ENCODE data around the gene CNTLN.
"Not testable (repeated sequence)": the region's sequence is repeated elsewhere in the genome, so short reads cannot be mapped to it uniquely, and the experiment has no call there.

The CNTLN gene

GRCh38 chr9:17361378-17361777 lies 226.5 kb downstream of the CNTLN start:
- Histone ChIP-seq H3K36me3 (ENCODE audit: insufficient read depth, low read length) (no peaks in the 10 kb centered on the region), H3K4me1 (ENCODE audit: insufficient read depth, low read length) (no peaks in the 10 kb centered on the region), H3K4me3 (ENCODE audit: low read length) (no peak overlapping the region), H2AFZ (ENCODE audit: low read depth, low read length) (no peak overlapping the region), H3K9me3 (ENCODE audit: low read length) (no peaks in the 10 kb centered on the region), H3K27me3 (ENCODE audit: insufficient read depth, low read length) (no peaks in the 10 kb centered on the region)

- no peaks in the 10 kb centered on the region for H3K4me1 ChIP-seq (ENCODE audit: insufficient read depth, low read length)
- H3K27me3 ChIP-seq (ENCODE audit: insufficient read depth, low read length) = no peaks in the 10 kb centered on the region
- H3K4me3 ChIP-seq (ENCODE audit: low read length) = no peak overlapping the region
- no peak overlapping the region for H2AFZ ChIP-seq (ENCODE audit: low read depth, low read length)
- peaks cover 4% of the 10 kb centered on the region for H3K36me3 ChIP-seq (ENCODE audit: insufficient read depth, low read length)
- peaks cover 6% of the 10 kb centered on the region for H3K9me3 ChIP-seq (ENCODE audit: low read length)
These were observed 232.2 kb downstream of the CNTLN start for GRCh38 chr9:17367035-17367434.

GRCh38 chr9:17380126-17380861 lies 245.5 kb downstream of the CNTLN start:
- no peaks in the 10 kb centered on the region for H3K9me3 ChIP-seq (ENCODE audit: low read length)
- no peaks in the 10 kb centered on the region for H3K36me3 ChIP-seq (ENCODE audit: insufficient read depth, low read length)
- H2AFZ ChIP-seq (ENCODE audit: low read depth, low read length) = no peak overlapping the region
- no peak overlapping the region for H3K4me3 ChIP-seq (ENCODE audit: low read length)
- H3K4me1 ChIP-seq (ENCODE audit: insufficient read depth, low read length) = no peaks in the 10 kb centered on the region
- no peaks in the 10 kb centered on the region for H3K27me3 ChIP-seq (ENCODE audit: insufficient read depth, low read length)

GRCh38 chr9:17387565-17387964 lies 252.7 kb downstream of the CNTLN start:
- peaks cover 3% of the 10 kb centered on the region for H3K4me1 ChIP-seq (ENCODE audit: insufficient read depth, low read length)
- no peaks in the 10 kb centered on the region for H3K9me3 ChIP-seq (ENCODE audit: low read length)
- no peaks in the 10 kb centered on the region for H3K27me3 ChIP-seq (ENCODE audit: insufficient read depth, low read length)
- H2AFZ ChIP-seq (ENCODE audit: low read depth, low read length) = no peak overlapping the region
- no peaks in the 10 kb centered on the region for H3K36me3 ChIP-seq (ENCODE audit: insufficient read depth, low read length)
- H3K4me3 ChIP-seq (ENCODE audit: low read length) = no peak overlapping the region

GRCh38 chr9:17389026-17389425 lies 254.2 kb downstream of the CNTLN start:
- no peaks in the 10 kb centered on the region for H3K9me3 ChIP-seq (ENCODE audit: low read length)
- no peak overlapping the region for H3K4me3 ChIP-seq (ENCODE audit: low read length)
- peaks cover 3% of the 10 kb centered on the region for H3K4me1 ChIP-seq (ENCODE audit: insufficient read depth, low read length)
- H3K27me3 ChIP-seq (ENCODE audit: insufficient read depth, low read length) = no peaks in the 10 kb centered on the region
- no peaks in the 10 kb centered on the region for H3K36me3 ChIP-seq (ENCODE audit: insufficient read depth, low read length)
- H2AFZ ChIP-seq (ENCODE audit: low read depth, low read length) = no peak overlapping the region

GRCh38 chr9:17394881-17395510 lies 260.2 kb downstream of the CNTLN start:
- Histone ChIP-seq H3K4me3 (ENCODE audit: low read length) (no peak overlapping the region), H3K27me3 (ENCODE audit: insufficient read depth, low read length) (no peaks in the 10 kb centered on the region), H3K9me3 (ENCODE audit: low read length) (no peaks in the 10 kb centered on the region), H2AFZ (ENCODE audit: low read depth, low read length) (no peak overlapping the region), H3K4me1 (ENCODE audit: insufficient read depth, low read length) (peaks cover 4% of the 10 kb centered on the region), H3K36me3 (ENCODE audit: insufficient read depth, low read length) (no peaks in the 10 kb centered on the region)

- H3K4me1 ChIP-seq (ENCODE audit: insufficient read depth, low read length); H2AFZ ChIP-seq (ENCODE audit: low read depth, low read length); H3K36me3 ChIP-seq (ENCODE audit: insufficient read depth, low read length); H3K27me3 ChIP-seq (ENCODE audit: insufficient read depth, low read length); H3K9me3 ChIP-seq (ENCODE audit: low read length); H3K4me3 ChIP-seq (ENCODE audit: low read length): not testable (repeated sequence)
These were observed 262.4 kb downstream of the CNTLN start for GRCh38 chr9:17397166-17397728.

- Histone ChIP-seq H3K4me1 (ENCODE audit: insufficient read depth, low read length) (peaks cover 4% of the 10 kb centered on the region), H3K4me3 (ENCODE audit: low read length) (no peak overlapping the region), H3K36me3 (ENCODE audit: insufficient read depth, low read length) (no peaks in the 10 kb centered on the region), H2AFZ (ENCODE audit: low read depth, low read length) (no peak overlapping the region), H3K27me3 (ENCODE audit: insufficient read depth, low read length) (no peaks in the 10 kb centered on the region), H3K9me3 (ENCODE audit: low read length) (no peaks in the 10 kb centered on the region)
These were observed 263.5 kb downstream of the CNTLN start for GRCh38 chr9:17398350-17398749.

GRCh38 chr9:17401858-17402257 lies 267.0 kb downstream of the CNTLN start:
- Histone ChIP-seq H3K27me3 (ENCODE audit: insufficient read depth, low read length) (no peaks in the 10 kb centered on the region), H2AFZ (ENCODE audit: low read depth, low read length) (no peak overlapping the region), H3K36me3 (ENCODE audit: insufficient read depth, low read length) (peaks cover 2% of the 10 kb centered on the region), H3K4me3 (ENCODE audit: low read length) (no peak overlapping the region), H3K4me1 (ENCODE audit: insufficient read depth, low read length) (peaks cover 4% of the 10 kb centered on the region), H3K9me3 (ENCODE audit: low read length) (no peaks in the 10 kb centered on the region)

GRCh38 chr9:17402309-17402708 lies 267.5 kb downstream of the CNTLN start:
- Histone ChIP-seq H2AFZ (ENCODE audit: low read depth, low read length) (no peak overlapping the region), H3K27me3 (ENCODE audit: insufficient read depth, low read length) (no peaks in the 10 kb centered on the region), H3K36me3 (ENCODE audit: insufficient read depth, low read length) (peaks cover 2% of the 10 kb centered on the region), H3K9me3 (ENCODE audit: low read length) (no peaks in the 10 kb centered on the region), H3K4me1 (ENCODE audit: insufficient read depth, low read length) (peaks cover 3% of the 10 kb centered on the region), H3K4me3 (ENCODE audit: low read length) (no peak overlapping the region)

- H3K27me3 ChIP-seq (ENCODE audit: insufficient read depth, low read length) = no peaks in the 10 kb centered on the region
- H3K4me3 ChIP-seq (ENCODE audit: low read length) = no peak overlapping the region
- H2AFZ ChIP-seq (ENCODE audit: low read depth, low read length) = no peak overlapping the region
- peaks cover 2% of the 10 kb centered on the region for H3K36me3 ChIP-seq (ENCODE audit: insufficient read depth, low read length)
- no peaks in the 10 kb centered on the region for H3K9me3 ChIP-seq (ENCODE audit: low read length)
- no peaks in the 10 kb centered on the region for H3K4me1 ChIP-seq (ENCODE audit: insufficient read depth, low read length)
These were observed 268.7 kb downstream of the CNTLN start for GRCh38 chr9:17403539-17403938.

GRCh38 chr9:17414986-17415385 lies 280.1 kb downstream of the CNTLN start:
- Histone ChIP-seq H3K4me1 (ENCODE audit: insufficient read depth, low read length) (peaks cover 3% of the 10 kb centered on the region), H3K36me3 (ENCODE audit: insufficient read depth, low read length) (no peaks in the 10 kb centered on the region)

GRCh38 chr9:17422994-17423680 lies 288.3 kb downstream of the CNTLN start:
- Histone ChIP-seq H3K4me1 (ENCODE audit: insufficient read depth, low read length) (no peaks in the 10 kb centered on the region), H3K36me3 (ENCODE audit: insufficient read depth, low read length) (no peaks in the 10 kb centered on the region), H2AFZ (ENCODE audit: low read depth, low read length) (no peak overlapping the region), H3K9me3 (ENCODE audit: low read length) (no peaks in the 10 kb centered on the region), H3K4me3 (ENCODE audit: low read length) (no peak overlapping the region), H3K27me3 (ENCODE audit: insufficient read depth, low read length) (no peaks in the 10 kb centered on the region)

More at GRCh38 chr9:17414986-17415385, 280.1 kb downstream of the CNTLN start:
- H2AFZ ChIP-seq (ENCODE audit: low read depth, low read length) = no peak overlapping the region
- H3K27me3 ChIP-seq (ENCODE audit: insufficient read depth, low read length) = no peaks in the 10 kb centered on the region
- peaks cover 4% of the 10 kb centered on the region for H3K9me3 ChIP-seq (ENCODE audit: low read length)
- H3K4me3 ChIP-seq (ENCODE audit: low read length) = no peak overlapping the region
